VCaP (cell line): ENCODE measurements around the gene HABP4.

Experiments used
- H3K27ac ChIP-seq: fragments of 450-650 bp; 2 replicates; pipeline ENCODE4 v1.5.1; 2017
- CTCF ChIP-seq: fragments of 450-650 bp; conservative IDR thresholded peaks from 2 replicates; pipeline ENCODE4 v1.5.1; 2017; ENCODE audit warnings: mild to moderate bottlenecking, moderate library complexity

The HABP4 gene

GRCh38 chr9:96493757-96494156, 43.8 kb downstream of the HABP4 start:
- no peak overlapping the region for H3K27ac ChIP-seq
- TF ChIP-seq CTCF: no peak

GRCh38 chr9:96494215-96494800, 44.3 kb downstream of the HABP4 start:
- no peak overlapping the region for H3K27ac ChIP-seq
- no peak for TF ChIP-seq CTCF

GRCh38 chr9:96495341-96495740, 45.4 kb downstream of the HABP4 start:
- no peak overlapping the region for H3K27ac ChIP-seq
- TF ChIP-seq CTCF: no peak

GRCh38 chr9:96496368-96497116, 46.6 kb downstream of the HABP4 start:
- TF ChIP-seq CTCF: no peak
- H3K27ac ChIP-seq: no peak overlapping the region

GRCh38 chr9:96497117-96497399, 47.1 kb downstream of the HABP4 start:
- H3K27ac ChIP-seq: no peak overlapping the region
- no peak for TF ChIP-seq CTCF

GRCh38 chr9:96498796-96499195, 48.8 kb downstream of the HABP4 start:
- TF ChIP-seq CTCF: no peak
- H3K27ac ChIP-seq: no peak overlapping the region

- no peak for TF ChIP-seq CTCF
- no peak overlapping the region for H3K27ac ChIP-seq
These were observed 49.3 kb downstream of the HABP4 start for GRCh38 chr9:96499257-96499656.
